Epithelial cell of esophagus (primary cell): Measurements from ENCODE around the gene OR8H3.
"Not testable (repeated sequence)": the region's sequence is repeated elsewhere in the genome, so short reads cannot be mapped to it uniquely, and the experiment has no call there.

Experiments
- DNase-seq: peaks from one replicate; pipeline ENCODE4 v3.0.0; 2010; ENCODE audit warnings: low read depth
- H3K4me3 ChIP-seq: 2 replicates; pipeline ENCODE4 v1.5.1; 2011; ENCODE audit warnings: mild to moderate bottlenecking, low read length, control low read depth
- CTCF ChIP-seq: IDR thresholded peaks from 2 replicates; pipeline ENCODE4 v1.5.1; 2011; ENCODE audit warnings: low read depth, mild to moderate bottlenecking, low read length, control low read depth, inconsistent platforms; ENCODE audit not compliant: insufficient read depth; ENCODE audit errors: missing control alignments

The OR8H3 gene

GRCh38 chr11:56122073-56122472 lies at the start of gene OR8H3:
Gene OR8H3, plus strand, starts transcription at chr11:56122373. Its CDS starts 0 bp downstream, at chr11:56122373.
- H3K4me3 ChIP-seq, result no peak within 1 kb of the TSS
- TF ChIP-seq CTCF, result no peak
- no peak for DNase-seq

GRCh38 chr11:56089697-56090096 lies 32.5 kb upstream of the OR8H3 start:
- H3K4me3 ChIP-seq, result no peak overlapping the region
- no peak for DNase-seq
- TF ChIP-seq CTCF, result no peak

GRCh38 chr11:56093008-56093407 lies 29.2 kb upstream of the OR8H3 start, which contains the start of gene OR8I2:
Gene OR8I2, plus strand, starts transcription at chr11:56093308. Its CDS starts 0 bp downstream, at chr11:56093308.
- no peak for TF ChIP-seq CTCF
- no peak for DNase-seq
- H3K4me3 ChIP-seq, result no peak within 1 kb of the TSS

- TF ChIP-seq CTCF, result no peak
- no peak within 1 kb of the TSS for H3K4me3 ChIP-seq
- DNase-seq, result no peak
Measured at GRCh38 chr11:56103210-56103737, 18.9 kb upstream of the OR8H3 start, which contains the start of gene OR8H2. Gene OR8H2, plus strand, starts transcription at chr11:56103687. Its CDS starts 1,356 bp downstream, at chr11:56105043.

- DNase-seq, result no peak
- H3K4me3 ChIP-seq, result no peak within 1 kb of the TSS
- no peak for TF ChIP-seq CTCF
Measured at GRCh38 chr11:56140151-56140661, 18.0 kb downstream of the OR8H3 start, which contains the start of gene OR8J3. Gene OR8J3, minus strand, starts transcription at chr11:56140201. Its CDS starts 2,483 bp downstream, at chr11:56137718.

- not testable (repeated sequence) for H3K4me3 ChIP-seq, DNase-seq
Measured at GRCh38 chr11:56143681-56144080, 21.5 kb downstream of the OR8H3 start.

GRCh38 chr11:56151376-56151775 lies 29.2 kb downstream of the OR8H3 start:
- no peak overlapping the region for H3K4me3 ChIP-seq
- no peak for DNase-seq
- TF ChIP-seq CTCF, result no peak
